Measurements from ENCODE around the gene RIPK1.

DNA sequence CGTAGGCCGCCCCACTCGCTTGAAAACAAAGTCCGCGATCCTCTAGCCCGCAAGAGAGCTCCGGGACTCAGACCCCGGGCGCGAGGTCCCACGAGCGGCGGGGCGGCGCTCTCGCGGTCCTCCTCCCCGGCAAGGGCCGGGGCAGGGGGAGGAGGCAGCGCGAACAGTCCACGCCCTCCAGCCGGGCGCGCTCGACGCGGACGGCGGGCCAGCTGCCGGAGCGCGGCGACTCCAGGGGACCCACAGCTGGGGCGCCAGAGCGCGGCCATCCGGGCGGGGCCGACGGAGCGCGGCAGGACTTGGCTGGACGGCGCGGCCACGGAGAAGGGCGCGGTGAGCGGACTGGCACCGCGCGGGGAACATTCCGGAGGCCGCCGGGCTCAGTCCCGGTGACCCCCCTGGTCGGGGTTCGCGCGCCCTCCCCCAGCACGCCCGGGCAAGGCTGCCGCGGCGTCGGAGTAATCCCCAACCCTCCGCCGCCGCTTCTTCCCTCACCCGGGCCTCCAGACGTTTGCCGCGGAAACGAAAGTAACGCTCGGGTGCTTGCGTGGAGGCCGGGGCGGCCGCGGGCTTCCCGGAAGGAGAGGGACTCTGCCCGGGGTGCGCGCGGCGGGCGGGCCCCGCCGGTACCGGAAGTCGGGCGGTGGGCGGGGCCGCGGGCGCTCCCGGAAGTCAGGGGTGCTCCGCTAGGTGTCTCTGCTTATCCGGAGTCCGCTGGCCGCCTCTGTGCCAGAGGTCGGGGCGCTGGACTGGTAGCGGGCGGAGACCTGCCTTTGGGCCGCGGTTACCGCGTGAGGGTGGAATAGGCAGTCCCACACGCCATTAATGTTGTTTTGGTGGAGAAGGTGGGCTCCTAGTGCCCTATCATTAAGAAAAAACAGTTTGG is at the start of gene RIPK1:
- no peak for TF ChIP-seq POU6F1 (CRISPR knock-in tag; IDR thresholded peaks at IDR 0.05; ENCODE audit: borderline replicate concordance, low read depth)
- TF ChIP-seq PATZ1 (CRISPR knock-in tag; IDR thresholded peaks at IDR 0.05; ENCODE audit: borderline replicate concordance) = no peak
